Measurements from ENCODE around the gene NAT8. TPM values are rescaled to one million over a fixed set of nuclear protein-coding genes. Genes with fewer than 3 reads are reported as not detected.
"Not testable (repeated sequence)": the region's sequence is repeated elsewhere in the genome, so short reads cannot be mapped to it uniquely, and the experiment has no call there.

Gene NAT8
- polyA plus RNA-seq, 2 donors = not detected

DNA sequence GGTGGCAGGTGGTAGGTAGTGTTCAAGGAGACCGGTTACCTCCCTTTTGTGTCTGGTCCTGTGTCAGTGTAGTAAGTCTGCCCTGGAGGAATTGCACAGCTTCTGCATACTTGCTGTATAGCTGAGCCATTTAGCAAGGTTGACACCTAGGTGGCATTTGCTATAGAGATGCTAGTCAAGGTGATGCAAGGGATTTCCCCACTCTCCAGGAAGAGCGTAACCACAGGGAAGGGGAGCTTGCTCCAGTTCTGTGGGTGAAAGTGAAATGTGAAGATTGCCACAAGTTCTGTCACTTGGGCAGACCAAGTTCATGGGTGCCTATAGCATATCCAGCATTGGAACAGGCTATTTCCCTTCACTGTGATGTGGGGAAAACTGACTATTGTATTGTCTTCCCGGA is 28.1 kb downstream of the NAT8 start:
- no peak overlapping the region for H3K4me3 ChIP-seq (ENCODE audit: low read depth in 1 of 2, low read length in 2 of 2)
- no peaks in the 10 kb centered on the region for H3K9me3 ChIP-seq (ENCODE audit: control insufficient read depth in 2 of 2, insufficient read depth in 1 of 2, low read depth in 1 of 2, low read length in 1 of 2)
- H3K4me1 ChIP-seq (ENCODE audit: control insufficient read depth in 2 of 2, insufficient read depth in 2 of 2, low read length in 1 of 2) = no peaks in the 10 kb centered on the region
- H3K36me3 ChIP-seq (ENCODE audit: control insufficient read depth in 2 of 2, insufficient read depth in 2 of 2, low read length in 1 of 2) = peaks cover 0 to 3% of the 10 kb centered on the region in 2 donors
- 87 to 93% methylated on average over 3 of the region's 3 CpGs for WGBS, 2 donors
- H3K27ac ChIP-seq (ENCODE audit: low read depth in 2 of 2, low read length in 1 of 2) = no peak overlapping the region
- H3K27me3 ChIP-seq (ENCODE audit: control insufficient read depth in 1 of 2, insufficient read depth in 2 of 2, low read length in 2 of 2) = no peaks in the 10 kb centered on the region

DNA sequence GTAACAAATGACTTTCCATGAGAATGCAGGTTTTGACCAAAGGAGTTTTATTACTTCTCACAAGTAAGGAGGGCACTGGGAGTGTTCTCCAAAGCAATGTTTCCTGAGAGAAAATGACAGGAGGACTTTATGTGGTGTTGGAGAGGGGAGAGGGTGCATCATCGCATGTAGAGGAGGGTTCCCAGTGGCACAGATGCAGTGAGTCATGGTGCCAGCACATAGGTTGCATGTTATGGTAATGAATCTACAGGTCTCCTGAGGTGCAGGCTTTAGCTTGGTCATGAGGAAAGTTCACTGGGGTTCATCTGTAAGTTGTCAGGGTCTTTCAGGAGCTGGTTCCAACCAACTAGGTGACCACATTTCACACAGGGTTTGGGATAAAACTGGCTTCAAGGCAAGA is 30.4 kb downstream of the NAT8 start:
- 97 to 100% methylated on average over 1 of the region's 1 CpG for WGBS, 2 donors
- no peaks in the 10 kb centered on the region for H3K4me1 ChIP-seq (ENCODE audit: control insufficient read depth in 2 of 2, insufficient read depth in 2 of 2, low read length in 1 of 2)
- H3K27me3 ChIP-seq (ENCODE audit: control insufficient read depth in 1 of 2, insufficient read depth in 2 of 2, low read length in 2 of 2) = no peaks in the 10 kb centered on the region
- H3K4me3 ChIP-seq (ENCODE audit: low read depth in 1 of 2, low read length in 2 of 2) = no peak overlapping the region
- H3K9me3 ChIP-seq (ENCODE audit: control insufficient read depth in 2 of 2, insufficient read depth in 1 of 2, low read depth in 1 of 2, low read length in 1 of 2) = no peaks in the 10 kb centered on the region
- H3K36me3 ChIP-seq (ENCODE audit: control insufficient read depth in 2 of 2, insufficient read depth in 2 of 2, low read length in 1 of 2) = peaks cover 0 to 3% of the 10 kb centered on the region in 2 donors
- no peak overlapping the region for H3K27ac ChIP-seq (ENCODE audit: low read depth in 2 of 2, low read length in 1 of 2)

GRCh38 chr2:73611193-73611592 is 31.0 kb downstream of the NAT8 start:
- no peaks in the 10 kb centered on the region for H3K9me3 ChIP-seq (ENCODE audit: control insufficient read depth in 2 of 2, insufficient read depth in 1 of 2, low read depth in 1 of 2, low read length in 1 of 2)
- no peak overlapping the region for H3K27ac ChIP-seq (ENCODE audit: low read depth in 2 of 2, low read length in 1 of 2)
- H3K36me3 ChIP-seq (ENCODE audit: control insufficient read depth in 2 of 2, insufficient read depth in 2 of 2, low read length in 1 of 2) = peaks cover 0 to 3% of the 10 kb centered on the region in 2 donors
- no peaks in the 10 kb centered on the region for H3K27me3 ChIP-seq (ENCODE audit: control insufficient read depth in 1 of 2, insufficient read depth in 2 of 2, low read length in 2 of 2)
- 63 to 91% methylated on average over 4 of the region's 4 CpGs for WGBS, 2 donors
- H3K4me3 ChIP-seq (ENCODE audit: low read depth in 1 of 2, low read length in 2 of 2) = no peak overlapping the region
- H3K4me1 ChIP-seq (ENCODE audit: control insufficient read depth in 2 of 2, insufficient read depth in 2 of 2, low read length in 1 of 2) = no peaks in the 10 kb centered on the region

DNA sequence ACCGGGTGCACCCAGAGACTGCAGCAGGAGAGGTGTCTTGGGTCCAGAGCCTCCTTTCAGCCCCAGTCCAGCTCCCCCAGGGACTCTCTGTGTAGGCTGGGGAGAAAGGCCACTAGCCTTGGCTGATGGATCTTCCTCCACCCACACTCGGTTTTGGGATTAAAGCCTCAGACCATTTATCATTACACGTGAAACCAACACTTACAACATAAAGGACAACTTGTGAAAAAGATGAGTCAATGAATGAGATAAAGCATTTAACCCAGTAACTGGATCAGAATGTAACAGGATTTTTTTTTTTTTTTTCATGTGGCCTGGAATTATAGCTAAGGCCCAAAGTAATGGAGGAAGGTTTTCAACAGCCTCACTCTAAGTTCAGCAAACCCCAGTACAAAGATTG is 32.1 kb downstream of the NAT8 start:
- H3K4me1 ChIP-seq (ENCODE audit: control insufficient read depth in 2 of 2, insufficient read depth in 2 of 2, low read length in 1 of 2) = no peaks in the 10 kb centered on the region
- no peaks in the 10 kb centered on the region for H3K9me3 ChIP-seq (ENCODE audit: control insufficient read depth in 2 of 2, insufficient read depth in 1 of 2, low read depth in 1 of 2, low read length in 1 of 2)
- H3K27ac ChIP-seq (ENCODE audit: low read depth in 2 of 2, low read length in 1 of 2) = no peak overlapping the region
- H3K27me3 ChIP-seq (ENCODE audit: control insufficient read depth in 1 of 2, insufficient read depth in 2 of 2, low read length in 2 of 2) = no peaks in the 10 kb centered on the region
- 80 to 86% methylated on average over 3 of the region's 3 CpGs for WGBS, 2 donors
- H3K4me3 ChIP-seq (ENCODE audit: low read depth in 1 of 2, low read length in 2 of 2) = no peak overlapping the region
- H3K36me3 ChIP-seq (ENCODE audit: control insufficient read depth in 2 of 2, insufficient read depth in 2 of 2, low read length in 1 of 2) = peaks cover 0 to 3% of the 10 kb centered on the region in 2 donors

DNA sequence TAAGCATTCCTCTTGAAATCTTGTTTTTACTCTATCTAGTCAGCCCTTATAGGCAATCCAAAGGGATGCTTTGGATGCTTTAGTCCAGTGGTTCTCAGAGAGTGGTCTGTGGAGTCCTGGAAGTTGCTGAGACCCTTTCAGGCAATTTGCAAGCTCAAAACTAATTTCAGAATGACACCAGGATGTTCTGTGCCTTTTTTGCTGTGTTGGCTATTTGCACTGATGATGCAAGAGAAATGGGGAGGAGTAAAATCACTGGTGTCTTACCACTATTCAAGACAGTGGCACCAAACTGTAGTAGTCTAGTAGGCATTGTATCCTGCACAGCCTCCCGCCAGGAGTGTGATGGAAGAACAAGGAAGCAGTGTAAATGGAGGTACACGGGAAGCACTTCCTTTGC is 37.6 kb downstream of the NAT8 start:
- not testable (repeated sequence) for H3K4me1 ChIP-seq (ENCODE audit: control insufficient read depth in 2 of 2, insufficient read depth in 2 of 2, low read length in 1 of 2); H3K36me3 ChIP-seq (ENCODE audit: control insufficient read depth in 2 of 2, insufficient read depth in 2 of 2, low read length in 1 of 2); H3K4me3 ChIP-seq (ENCODE audit: low read depth in 1 of 2, low read length in 2 of 2); H3K27ac ChIP-seq (ENCODE audit: low read depth in 2 of 2, low read length in 1 of 2); H3K9me3 ChIP-seq (ENCODE audit: control insufficient read depth in 2 of 2, insufficient read depth in 1 of 2, low read depth in 1 of 2, low read length in 1 of 2); H3K27me3 ChIP-seq (ENCODE audit: control insufficient read depth in 1 of 2, insufficient read depth in 2 of 2, low read length in 2 of 2)
- WGBS, 2 donors = 84 to 88% methylated on average over 2 of the region's 2 CpGs

DNA sequence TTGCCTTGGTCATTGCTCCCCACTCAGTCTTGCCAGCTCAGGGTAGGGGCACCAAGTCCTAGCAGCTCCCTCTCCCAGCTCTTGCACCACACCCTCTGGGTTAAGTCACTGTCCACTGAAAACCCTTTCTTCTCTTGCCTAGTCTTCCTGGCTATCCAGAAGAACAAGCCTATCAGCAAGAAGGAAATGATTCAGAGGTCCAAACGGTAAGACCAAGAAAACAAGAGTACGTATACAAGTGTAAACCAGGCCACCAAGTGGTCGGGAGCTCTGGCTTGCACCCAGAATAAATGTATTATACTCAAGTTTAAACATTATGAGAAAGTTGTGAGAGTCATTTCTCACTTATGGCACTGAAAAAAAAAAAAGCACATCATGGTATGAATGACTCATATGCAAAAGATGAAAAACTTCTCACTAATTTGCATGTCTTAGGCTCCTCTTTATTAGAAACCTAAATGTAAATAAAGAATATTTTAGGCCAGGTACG is 39.1 kb downstream of the NAT8 start:
- H3K4me3 ChIP-seq (ENCODE audit: low read depth in 1 of 2, low read length in 2 of 2); H3K9me3 ChIP-seq (ENCODE audit: control insufficient read depth in 2 of 2, insufficient read depth in 1 of 2, low read depth in 1 of 2, low read length in 1 of 2); H3K36me3 ChIP-seq (ENCODE audit: control insufficient read depth in 2 of 2, insufficient read depth in 2 of 2, low read length in 1 of 2): not testable (repeated sequence)

GRCh38 chr2:73601780-73602179 is 40.4 kb downstream of the NAT8 start:
- peaks cover 0 to 6% of the 10 kb centered on the region in 2 donors for H3K36me3 ChIP-seq (ENCODE audit: control insufficient read depth in 2 of 2, insufficient read depth in 2 of 2, low read length in 1 of 2)
- no peaks in the 10 kb centered on the region for H3K27me3 ChIP-seq (ENCODE audit: control insufficient read depth in 1 of 2, insufficient read depth in 2 of 2, low read length in 2 of 2)
- H3K4me1 ChIP-seq (ENCODE audit: control insufficient read depth in 2 of 2, insufficient read depth in 2 of 2, low read length in 1 of 2) = no peaks in the 10 kb centered on the region
- H3K9me3 ChIP-seq (ENCODE audit: control insufficient read depth in 2 of 2, insufficient read depth in 1 of 2, low read depth in 1 of 2, low read length in 1 of 2) = no peaks in the 10 kb centered on the region
- no peak overlapping the region for H3K4me3 ChIP-seq (ENCODE audit: low read depth in 1 of 2, low read length in 2 of 2)
- no peak overlapping the region for H3K27ac ChIP-seq (ENCODE audit: low read depth in 2 of 2, low read length in 1 of 2)
- 90 to 94% methylated on average over 5 of the region's 5 CpGs for WGBS, 2 donors

More for the DNA sequence above, 39.1 kb downstream of the NAT8 start:
- not testable (repeated sequence) for H3K27me3 ChIP-seq (ENCODE audit: control insufficient read depth in 1 of 2, insufficient read depth in 2 of 2, low read length in 2 of 2); H3K4me1 ChIP-seq (ENCODE audit: control insufficient read depth in 2 of 2, insufficient read depth in 2 of 2, low read length in 1 of 2); H3K27ac ChIP-seq (ENCODE audit: low read depth in 2 of 2, low read length in 1 of 2)
- WGBS, 2 donors = 63 to 64% methylated on average over 4 of the region's 4 CpGs

GRCh38 chr2:73594251-73594650 is 48.0 kb downstream of the NAT8 start:
- Histone ChIP-seq H3K4me1 (ENCODE audit: control insufficient read depth in 2 of 2, insufficient read depth in 2 of 2, low read length in 1 of 2) (no peaks in the 10 kb centered on the region), H3K36me3 (ENCODE audit: control insufficient read depth in 2 of 2, insufficient read depth in 2 of 2, low read length in 1 of 2) (no peaks in the 10 kb centered on the region), H3K9me3 (ENCODE audit: control insufficient read depth in 2 of 2, insufficient read depth in 1 of 2, low read depth in 1 of 2, low read length in 1 of 2) (no peaks in the 10 kb centered on the region), H3K27me3 (ENCODE audit: control insufficient read depth in 1 of 2, insufficient read depth in 2 of 2, low read length in 2 of 2) (no peaks in the 10 kb centered on the region), H3K4me3 (ENCODE audit: low read depth in 1 of 2, low read length in 2 of 2) (no peak overlapping the region), H3K27ac (ENCODE audit: low read depth in 2 of 2, low read length in 1 of 2) (no peak overlapping the region)
- 90 to 91% methylated on average over 2 of the region's 2 CpGs for WGBS, 2 donors

DNA sequence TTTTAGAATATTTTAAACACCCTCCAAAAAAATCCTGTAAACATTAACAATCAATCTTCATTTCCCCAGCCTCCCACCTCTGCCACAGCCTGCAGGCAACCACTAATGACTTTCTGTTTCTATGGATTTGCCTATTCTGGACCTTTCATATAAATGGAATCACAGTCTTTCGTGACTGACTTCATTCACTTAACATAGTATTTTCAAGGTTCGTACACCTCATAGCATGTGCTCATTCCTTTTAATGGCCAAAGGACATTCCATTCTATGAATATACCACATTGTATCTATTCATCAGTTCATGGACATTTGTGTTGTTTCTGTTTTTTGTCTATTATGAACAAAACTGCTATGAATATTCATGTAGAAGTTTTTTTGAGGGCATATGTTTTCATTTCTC is 48.5 kb downstream of the NAT8 start:
- 95 to 96% methylated on average over 2 of the region's 2 CpGs for WGBS, 2 donors
- H3K4me3 ChIP-seq (ENCODE audit: low read depth in 1 of 2, low read length in 2 of 2) = no peak overlapping the region
- H3K36me3 ChIP-seq (ENCODE audit: control insufficient read depth in 2 of 2, insufficient read depth in 2 of 2, low read length in 1 of 2) = no peaks in the 10 kb centered on the region
- H3K9me3 ChIP-seq (ENCODE audit: control insufficient read depth in 2 of 2, insufficient read depth in 1 of 2, low read depth in 1 of 2, low read length in 1 of 2) = no peaks in the 10 kb centered on the region
- H3K4me1 ChIP-seq (ENCODE audit: control insufficient read depth in 2 of 2, insufficient read depth in 2 of 2, low read length in 1 of 2) = no peaks in the 10 kb centered on the region
- H3K27ac ChIP-seq (ENCODE audit: low read depth in 2 of 2, low read length in 1 of 2) = no peak overlapping the region
- H3K27me3 ChIP-seq (ENCODE audit: control insufficient read depth in 1 of 2, insufficient read depth in 2 of 2, low read length in 2 of 2) = no peaks in the 10 kb centered on the region

All from esophagus (tissue), 2 donors.